Activated effector memory CD4-positive, alpha-beta T cell treated with anti-CD3 and anti-CD28 coated beads, Interleukin-2, amount 50 U/mL, for 16 hours (primary cell): ENCODE results near the gene MRGPRG.

Experiments
- DNase-seq: peaks from one replicate; pipeline ENCODE4 v3.0.0-alpha.2; 2020

MRGPRG gene

DNA sequence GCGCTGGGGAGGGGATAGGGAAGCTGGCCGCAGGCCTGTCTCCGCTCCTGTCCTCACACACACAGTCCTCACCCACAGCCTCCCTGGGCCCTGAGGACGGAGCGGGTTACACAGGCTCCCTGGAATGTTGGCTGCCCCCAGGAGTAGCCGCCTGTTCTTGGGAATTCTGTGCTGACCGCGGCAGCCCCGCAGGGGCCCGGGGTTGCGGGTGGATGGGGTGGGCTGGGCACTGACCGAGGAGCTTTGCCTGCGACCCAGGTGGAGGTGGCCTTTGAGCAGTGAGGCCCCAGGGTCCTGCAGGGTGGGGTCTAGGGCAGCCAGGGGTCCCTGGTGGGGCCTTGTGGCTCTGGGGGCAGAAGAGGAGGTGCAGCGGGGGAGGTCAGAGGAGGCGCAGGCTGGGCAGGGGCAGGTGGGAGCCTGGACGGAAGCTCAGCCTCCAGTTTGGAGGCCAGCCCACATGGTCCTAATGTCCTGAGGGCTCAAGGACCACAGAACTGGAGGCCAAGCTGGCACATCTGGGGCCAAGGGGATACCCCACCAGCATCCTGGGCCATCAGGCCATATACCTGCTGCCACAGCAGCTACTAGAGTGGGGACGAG is 6.6 kb upstream of the MRGPRG start:
- DNase-seq, result no peak

DNA sequence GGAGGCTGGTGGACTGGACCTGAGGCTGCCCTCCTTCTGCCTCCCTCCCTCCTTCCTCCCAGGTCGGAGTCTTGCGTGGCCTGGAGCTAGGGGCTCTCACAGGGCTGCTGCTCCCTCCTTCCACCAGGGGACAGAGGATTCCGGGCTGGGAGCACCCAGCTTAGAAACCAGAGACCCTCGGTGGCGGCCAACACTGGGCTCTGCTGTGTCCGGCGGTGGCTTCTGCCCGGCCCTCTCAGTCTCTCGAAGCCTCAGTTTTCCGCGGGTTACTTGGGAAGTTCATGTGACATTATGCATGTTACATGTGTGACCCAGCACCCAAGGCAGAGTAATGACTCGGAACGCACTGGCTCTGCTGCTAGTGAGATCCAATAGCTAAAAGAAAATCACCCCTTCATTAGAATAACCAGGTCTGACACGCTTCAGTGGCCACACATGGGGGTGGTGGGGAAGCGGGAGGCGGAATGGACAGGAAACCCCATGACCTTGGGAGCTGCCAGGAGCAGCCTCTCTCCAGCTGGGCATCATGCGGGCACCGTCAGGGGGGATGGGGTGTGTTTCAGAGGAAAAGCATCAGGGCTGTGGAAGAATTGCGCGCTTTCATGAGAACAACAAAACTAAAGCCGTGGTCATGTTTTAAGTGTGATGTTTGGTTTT is 5.9 kb upstream of the MRGPRG start:
- no peak for DNase-seq

DNA sequence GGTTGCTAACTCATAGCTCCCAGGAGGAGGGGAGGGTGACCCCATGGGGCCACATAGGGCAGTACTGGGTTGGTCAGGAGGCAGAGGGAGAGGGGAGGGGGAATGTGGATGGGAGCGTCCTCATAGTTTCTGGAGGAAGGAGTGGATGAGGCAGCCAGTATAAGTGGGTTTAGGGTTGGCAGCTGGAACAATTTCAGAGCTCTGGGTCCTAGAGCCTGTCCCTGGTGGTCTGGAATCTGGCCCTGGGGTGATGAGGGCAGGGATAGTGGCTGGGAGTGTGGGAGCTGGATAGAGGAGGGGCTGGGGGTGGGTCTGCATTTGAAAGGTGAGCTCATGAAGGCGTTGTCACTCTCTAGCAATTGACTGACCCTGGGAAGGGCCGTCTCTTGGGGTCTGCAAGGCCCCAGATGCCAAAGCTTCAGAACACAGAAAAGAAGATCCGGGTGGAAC is 5.3 kb upstream of the MRGPRG start:
- no peak for DNase-seq

DNA sequence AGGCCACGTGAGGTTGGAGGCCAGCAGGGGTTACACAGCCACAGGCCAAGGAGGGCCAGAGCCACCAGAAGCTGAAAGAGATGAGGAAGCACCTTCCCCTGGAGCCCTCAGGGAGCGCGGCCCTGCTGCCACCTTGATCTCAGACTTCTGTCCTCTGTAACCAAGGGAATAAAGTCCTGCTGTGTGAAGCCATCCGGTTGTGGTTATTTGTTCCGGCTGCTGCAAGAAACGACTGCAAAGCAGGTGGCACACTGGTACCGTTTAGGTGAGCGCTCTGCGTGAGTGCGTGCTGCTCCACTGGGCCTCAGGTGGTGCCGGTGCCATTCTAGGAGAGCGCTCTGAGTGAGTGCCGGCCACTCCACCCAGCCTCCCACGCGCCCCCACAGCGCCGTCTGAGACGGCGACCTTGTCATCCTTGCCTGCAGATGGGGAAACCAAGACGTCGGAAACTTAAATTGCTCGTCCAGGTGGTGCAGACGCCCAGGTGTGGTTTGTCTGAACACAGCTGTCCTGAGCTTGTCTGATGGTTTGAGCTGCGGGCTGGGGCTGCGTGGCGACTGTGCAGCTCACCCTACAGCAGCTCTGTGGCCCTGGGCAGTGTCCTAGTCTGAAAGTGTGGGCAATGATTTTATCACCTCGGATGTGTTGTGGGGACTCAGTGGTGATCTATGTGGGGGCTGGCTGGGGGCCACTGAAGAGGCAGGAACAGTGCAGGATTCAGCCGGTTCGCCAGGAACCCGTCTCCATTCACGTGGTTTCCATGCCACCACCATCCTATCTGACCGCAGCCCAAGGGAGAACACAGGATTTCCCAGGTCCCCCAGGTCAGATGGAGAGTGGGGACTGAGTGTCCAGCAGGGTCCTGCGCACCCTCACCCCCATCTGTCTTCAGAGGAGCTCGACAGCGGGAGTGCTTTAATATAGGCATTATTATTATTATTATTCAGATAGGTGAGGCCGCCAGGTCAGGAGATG is 4.6 kb upstream of the MRGPRG start:
- peak; percentile 60 for DNase-seq

DNA sequence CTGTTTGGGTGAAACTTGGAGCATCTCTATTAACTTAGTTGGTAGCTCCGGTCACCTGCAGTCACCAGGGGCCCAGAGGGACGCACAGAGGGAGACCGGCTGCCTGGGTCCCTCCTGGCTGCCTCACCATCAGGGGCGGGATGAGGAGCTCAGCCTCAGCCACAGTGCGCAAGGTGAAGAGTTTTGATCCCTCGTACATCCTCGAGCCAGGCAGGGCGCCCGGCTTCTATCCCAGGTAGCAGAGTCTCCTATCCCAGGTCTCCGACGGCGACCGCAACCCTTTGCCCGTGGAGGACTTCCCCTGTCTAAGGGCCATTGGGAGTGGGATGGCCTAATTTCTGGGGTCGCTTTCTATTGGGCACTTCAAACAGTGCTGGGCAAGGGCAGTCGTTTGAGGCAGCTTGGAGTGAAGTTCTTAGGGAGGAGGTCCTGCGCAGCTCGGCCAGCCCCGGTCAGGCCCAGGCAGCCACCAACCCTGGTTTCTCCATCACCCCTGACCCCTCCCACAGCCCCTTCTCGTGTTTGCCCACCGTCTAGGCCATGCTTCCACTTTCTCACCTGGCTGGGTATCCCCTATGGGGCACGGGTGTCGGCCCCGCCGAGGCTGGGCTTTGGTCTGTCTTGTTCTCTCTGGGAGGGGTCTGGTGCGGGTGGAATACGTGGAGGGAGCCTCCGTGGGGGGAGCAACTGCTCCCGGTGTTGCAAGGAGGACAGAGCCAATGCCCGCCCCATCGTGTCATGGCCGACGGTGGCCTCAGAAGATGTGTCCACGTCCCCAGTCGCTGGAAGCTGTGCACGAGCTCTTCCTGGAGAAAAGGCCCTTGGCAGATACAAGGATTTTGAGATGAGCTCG is 3.6 kb upstream of the MRGPRG start:
- no peak for DNase-seq

DNA sequence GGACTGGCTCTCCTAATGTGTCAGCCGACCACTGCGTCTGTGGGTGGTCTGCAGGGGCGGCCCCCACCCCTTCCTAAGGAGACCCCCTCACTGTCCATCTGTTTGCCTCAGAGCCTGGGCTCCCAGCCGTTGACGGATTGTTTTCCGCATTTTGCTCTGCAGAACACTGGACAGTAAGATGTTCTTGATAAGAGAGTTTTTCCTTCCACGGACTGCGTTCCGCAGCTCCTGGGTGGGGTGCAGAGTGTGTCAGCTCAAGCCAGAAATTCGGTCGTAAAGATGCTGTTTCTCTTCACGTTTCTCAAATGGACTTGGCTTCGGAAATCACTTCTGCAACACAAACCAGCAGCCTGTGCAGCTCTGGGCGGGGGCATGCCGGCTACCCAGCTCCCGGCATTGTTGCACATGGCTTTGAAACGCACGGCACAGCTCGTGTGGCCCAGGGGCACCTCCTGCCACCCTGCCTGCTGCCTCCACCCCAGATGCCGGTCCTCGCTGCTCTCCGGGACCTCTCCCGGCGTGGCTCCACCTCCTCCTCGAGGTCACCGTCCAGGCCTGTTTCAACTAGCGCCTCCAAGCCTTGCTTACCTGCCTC is 2.9 kb upstream of the MRGPRG start:
- DNase-seq, result no peak

DNA sequence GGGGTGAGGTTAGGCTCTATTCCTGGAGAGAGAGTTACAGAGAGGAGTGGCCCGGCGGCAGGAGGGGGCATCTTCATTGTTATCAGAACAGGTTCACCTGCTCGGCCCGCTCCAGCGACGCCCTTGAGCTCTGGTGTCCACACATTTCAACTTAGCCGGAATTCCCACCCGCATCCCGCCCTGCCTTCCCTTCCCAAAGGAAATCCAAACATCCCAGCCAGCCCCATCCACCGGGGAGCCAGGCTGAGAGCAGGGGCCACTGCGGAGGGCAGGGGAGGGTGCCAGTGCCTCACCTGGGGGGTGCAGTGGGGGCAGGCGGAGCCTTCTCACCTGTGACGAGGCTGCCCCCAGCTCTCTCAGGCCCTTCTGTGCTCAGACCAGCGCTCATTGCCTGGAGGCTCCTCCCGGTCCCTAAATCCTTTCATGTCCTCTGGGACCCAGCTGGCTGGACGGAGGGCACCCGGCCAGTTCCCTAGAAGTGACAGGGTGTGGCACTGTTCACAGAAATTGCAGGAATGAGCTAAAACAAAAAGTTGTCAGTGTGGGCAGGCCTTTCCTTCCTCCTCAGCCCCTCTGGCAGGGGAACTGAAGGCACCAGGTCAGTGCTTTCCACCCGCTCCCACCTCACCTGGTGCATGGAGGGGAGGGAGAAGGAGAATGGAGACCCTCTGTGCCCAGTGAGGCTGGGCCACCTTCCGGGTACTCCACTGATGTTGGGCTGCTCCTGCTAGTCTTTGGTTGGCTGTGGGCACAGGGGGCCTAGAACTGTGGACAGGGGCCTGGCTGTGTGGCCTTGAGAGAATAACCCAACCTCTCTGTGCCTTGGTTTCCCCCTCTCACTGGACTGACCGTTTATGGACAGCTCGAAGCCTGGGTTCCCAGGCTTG is 2.2 kb upstream of the MRGPRG start:
- no peak for DNase-seq

DNA sequence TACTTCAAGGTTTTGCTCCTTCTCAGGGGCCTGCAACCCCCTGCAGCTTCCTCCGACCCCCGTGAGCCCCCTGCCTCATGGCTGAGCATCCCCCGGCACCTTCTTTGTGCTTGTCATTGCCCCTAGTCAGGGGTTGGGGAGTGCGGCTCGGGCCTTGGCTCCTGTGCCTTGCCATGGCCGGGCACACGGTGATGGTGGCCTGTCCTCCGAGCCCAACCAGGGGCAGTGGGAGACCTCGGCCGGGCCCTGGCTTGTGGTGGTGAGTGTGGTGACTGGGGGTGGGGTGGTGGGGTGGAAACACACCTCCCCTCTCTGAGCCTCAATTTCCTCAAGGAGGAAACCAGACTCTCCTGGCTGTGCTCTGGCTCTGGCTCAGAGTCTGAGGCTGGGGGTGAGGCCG is 1.5 kb upstream of the MRGPRG start:
- no peak for DNase-seq

DNA sequence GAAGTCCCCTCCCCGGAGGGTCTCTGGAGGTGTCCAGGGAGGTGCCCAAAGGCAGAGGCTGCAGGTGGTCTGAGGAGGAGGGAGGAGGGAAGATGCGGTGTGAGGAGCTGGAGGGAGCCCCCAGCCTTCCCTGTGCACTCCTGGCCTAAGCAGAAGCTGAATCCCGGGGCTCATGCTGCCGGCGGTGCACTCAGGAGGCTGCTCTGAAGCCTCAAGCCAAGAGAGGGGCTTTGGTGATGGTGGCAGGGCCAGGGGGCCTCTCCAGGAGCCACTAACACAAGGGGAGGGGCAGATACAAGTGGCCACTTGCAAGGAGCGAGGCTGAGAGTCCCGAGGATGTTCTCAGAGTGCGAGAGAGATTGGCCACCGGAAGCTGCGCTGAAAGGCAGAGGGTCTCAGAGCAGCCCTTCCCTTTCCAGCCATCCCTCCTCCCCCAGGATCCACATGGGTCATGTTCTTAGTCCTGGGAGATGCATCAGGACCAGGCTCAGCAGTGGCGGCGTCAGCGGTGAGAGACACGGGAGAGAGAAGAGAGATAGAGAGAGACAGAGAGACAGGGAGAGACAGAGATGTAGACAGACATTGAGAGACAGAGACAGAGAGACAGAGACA is 774 bp upstream of the MRGPRG start:
- peak; percentile 57 for DNase-seq

DNA sequence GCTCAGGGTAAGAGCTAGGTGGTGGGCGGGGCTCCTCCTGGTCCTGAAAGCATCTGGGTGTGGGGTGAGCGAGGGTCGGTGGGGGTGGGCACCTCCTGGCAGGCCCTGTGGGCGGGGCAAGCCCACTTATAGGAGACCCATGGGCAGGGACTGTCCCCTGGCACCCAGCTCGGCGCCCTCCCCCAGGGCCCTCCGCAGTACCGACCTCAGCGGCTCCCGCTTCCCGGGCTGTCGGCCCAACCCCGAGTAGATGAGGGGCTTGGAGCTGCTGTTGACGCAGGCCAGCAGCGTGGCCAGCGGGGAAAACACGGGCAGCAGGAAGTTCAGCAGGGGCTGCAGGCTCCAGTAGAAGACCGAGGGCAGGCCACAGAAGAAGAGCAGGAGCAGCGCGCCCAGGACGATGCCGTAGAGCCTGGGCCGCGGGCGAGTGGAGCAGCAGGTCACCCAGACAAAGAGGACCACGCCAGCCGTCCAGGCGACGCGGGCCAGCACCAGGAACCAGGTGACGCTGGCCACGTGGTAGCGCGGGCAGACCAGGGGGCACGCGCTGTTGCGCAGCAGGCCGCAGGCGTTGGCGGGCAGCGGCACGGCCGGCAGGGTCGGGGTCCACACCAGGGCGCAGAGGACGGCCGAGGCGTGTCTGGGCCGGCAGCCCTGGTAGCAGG is 663 bp downstream of the MRGPRG start:
- no peak for DNase-seq

DNA sequence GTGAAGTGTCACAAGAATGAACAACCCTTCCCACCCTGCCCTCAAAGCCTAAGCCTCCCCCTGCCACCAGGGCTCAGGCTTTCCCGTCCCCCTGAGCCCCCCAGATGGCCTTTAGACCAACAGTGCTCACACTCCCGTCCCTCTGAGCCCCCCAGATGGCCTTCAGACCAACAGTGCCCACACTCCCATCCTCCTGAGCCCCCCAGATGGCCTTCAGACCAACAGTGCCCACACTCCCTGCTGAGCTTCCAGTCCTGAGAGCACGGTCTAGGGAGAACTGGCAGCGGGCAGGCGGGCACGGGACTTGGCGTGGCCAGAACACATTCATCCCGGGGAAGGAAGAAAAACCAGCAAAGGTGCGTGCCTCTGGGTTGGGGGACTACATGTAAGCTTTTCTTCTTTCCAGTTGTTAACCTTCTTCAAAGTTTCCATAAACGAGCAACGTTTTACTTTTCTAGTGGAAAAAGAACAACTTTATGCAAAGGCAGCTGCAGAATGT is 2.5 kb downstream of the MRGPRG start:
- no peak for DNase-seq

DNA sequence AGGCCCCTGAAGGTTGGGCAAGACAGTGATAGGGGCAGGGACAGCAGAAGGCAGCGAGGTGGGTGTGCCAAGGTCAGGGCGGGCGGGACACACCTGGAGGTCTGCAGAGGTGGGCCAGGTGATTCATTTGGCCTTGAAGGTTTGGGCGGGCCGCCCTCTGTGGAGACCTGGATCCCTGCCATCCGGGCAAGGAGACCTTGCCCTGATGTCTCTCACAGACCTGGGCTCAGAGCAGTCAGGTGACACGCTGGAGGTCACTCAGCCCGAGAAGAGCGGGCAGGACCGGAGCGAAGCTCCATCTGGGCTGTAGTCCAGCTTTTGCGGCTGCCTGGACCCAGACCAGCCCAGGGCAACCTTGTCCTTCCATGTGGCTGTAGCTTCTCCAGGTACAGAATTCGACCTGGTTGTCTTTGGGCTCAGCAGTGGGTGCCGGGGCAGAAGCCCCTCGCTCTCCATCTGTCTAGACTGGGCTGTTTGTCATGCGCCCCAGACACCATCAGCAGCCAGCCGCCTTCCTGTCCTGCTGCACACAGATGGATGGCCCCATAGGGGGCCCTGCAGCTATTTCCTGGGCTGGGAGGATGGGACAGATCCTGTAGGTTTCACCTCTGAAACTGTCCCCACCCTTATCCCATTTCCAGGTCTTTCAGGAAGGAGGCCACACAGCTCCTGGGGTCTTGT is 3.1 kb downstream of the MRGPRG start:
- DNase-seq, result peak; percentile 53

DNA sequence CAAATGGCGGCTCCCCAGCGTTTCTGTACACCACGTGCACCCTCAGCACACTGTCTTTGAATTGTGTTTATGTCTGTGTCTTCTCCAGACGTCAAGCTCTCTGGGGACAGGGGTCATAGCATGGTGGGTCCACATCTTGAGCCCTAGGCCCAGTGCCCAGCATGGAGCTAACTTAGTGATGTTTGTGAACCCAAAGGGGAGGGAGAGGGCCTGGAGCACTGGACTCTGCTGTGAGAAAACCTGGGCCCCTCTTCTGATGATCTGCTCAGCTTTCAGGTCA is 4.3 kb downstream of the MRGPRG start:
- peak; percentile 36 for DNase-seq

DNA sequence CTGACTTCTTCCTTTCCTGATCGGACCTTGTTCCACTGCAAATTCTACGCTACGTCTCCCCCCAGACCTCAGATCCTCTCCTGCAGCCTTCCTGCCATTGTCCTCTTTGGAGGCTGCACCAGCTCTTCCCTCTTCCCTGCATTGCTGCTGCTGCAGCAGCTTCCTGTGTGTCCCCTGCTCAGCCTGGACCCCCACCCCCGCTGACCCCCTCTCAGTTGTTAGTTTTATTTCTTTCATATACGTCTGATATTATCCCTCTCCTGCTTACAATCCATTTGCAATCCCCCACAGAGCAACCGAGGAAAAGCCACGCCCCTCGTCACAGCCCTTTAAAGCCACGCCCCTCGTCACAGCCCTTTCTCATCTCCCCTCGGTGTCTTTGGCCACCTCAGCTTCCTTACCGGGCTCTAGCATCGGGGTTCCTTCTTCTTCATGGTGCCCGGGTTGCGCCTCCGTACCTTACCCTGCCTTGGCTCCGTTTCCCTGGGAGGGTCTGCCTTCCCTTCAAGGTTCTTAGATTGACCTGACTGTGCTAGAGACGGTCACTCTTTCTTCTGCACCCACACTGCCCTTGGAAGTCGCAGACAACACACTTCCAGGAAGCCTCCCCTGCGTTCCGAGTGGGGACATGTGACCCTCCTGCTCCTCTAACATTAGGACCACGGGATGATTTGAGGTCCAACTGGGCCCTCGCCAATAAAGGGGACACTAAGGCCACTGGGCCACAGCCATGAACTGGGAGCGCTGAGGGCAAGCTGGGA is 4.8 kb downstream of the MRGPRG start:
- peak; percentile 43 for DNase-seq

DNA sequence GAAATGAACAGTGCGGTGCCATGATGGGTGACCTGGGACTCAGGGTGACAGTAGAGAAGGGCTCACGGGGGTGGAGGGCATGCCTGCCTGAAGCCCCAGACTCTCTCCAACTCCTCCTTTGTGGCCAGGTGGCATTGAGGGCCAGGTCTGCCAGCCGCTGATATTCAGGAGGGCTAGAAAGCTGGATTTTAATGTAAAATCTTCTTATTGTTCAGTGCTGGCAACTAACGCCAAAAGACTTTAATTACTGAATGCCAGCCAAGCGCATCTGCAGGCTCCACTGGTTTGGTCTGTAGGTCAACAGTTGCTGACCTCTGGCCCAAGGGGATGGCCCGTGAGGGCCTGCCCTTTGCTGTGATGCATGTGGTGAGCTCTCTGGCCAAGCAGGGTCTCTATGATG is 10.3 kb downstream of the MRGPRG start:
- no peak for DNase-seq

DNA sequence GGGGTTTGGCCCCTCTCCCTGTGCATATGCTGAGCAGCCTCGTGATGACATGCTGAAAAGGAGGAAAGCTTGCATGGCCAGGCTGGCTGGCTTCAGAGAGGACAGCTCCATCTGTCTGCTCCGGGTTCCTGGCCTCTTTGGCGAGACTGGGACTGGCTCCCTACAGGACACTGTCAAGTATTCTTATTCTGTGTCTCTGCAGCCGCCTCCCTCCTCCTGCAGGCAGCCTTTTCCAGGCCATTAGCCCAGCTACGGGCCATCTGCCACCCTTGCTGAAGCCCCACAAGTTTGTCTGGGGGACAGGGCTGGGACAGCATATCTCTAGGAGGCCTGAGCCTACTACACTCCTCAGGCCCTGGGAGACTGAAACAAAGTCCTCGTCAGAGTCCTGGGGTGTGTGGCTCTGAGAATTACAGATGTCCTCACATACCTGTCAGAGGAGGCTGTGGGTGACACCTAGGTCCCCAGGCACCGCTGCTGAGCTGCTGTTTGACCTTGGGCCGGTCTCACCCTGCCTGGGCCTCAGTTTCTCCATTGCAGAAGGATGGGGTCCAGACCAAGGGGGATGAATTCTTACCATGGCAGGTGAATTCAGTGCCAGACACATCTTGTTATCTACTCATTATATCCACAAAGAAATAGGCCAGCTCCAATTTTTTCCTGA is 11.0 kb downstream of the MRGPRG start:
- no peak for DNase-seq

DNA sequence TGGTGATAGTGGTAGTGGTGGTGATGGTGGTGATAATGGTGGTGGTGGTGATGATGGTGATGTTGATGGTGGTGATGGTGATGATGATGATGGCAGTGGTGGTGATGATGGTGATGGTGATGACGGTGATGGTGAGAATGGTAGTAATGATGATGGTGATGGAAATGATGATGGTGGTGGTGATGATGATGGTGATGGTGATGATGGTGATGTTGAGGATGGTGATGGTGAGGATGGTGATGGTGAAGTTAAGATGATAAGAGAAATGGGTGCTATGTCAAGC is 11.8 kb downstream of the MRGPRG start:
- no peak for DNase-seq

DNA sequence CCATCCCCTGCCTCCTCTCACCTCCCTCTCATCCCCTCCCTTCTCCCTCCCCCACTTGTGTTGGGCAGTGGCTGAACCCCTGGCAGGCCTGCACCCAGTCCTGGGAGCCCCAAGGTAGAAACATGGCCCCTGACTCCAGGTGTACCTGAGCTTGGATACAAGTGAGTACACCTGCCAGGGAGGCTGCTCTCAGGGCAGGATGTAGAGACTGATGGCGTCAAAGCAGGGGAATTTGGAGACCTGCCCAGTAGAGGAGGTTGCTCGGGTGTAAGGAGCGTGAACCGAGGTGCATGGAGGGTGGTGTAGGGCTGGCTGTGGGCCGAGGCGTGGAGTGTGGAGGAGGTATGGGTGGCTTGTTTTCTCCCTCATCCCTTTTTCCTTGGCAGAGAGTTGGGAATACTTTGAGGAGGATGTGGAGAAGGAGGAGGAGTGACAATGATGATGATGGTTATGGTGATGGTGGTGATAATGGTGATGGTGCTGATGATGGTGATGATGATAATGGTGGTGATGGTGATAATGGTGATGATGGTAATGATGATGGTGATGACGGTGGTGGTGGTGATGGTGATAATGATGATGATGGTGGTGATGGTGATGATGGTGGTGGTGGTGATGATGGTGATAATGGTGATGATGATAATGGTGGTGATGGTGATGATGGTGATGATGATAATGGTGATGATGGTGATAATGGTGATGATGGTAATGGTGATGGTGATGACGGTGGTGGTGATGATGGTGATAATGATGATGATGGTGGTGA is 12.3 kb downstream of the MRGPRG start:
- no peak for DNase-seq
